Measurements from ENCODE around the gene ATXN1. TPM values are rescaled to one million over a fixed set of nuclear protein-coding genes. Genes with fewer than 3 reads are reported as not detected.
"Not testable (repeated sequence)": the region's sequence is repeated elsewhere in the genome, so short reads cannot be mapped to it uniquely, and the experiment has no call there.

The ATXN1 gene
- total RNA-seq, 2 experiments from 2014 or later = 27.8 to 32.8 TPM

GRCh38 chr6:16789329-16790038 is 28.2 kb upstream of the ATXN1 start:
- peaks cover 4% of the 10 kb centered on the region for H3K36me3 Mint-ChIP-seq
- H3K4me1 Mint-ChIP-seq = no peaks in the 10 kb centered on the region
- H3K4me3 Mint-ChIP-seq = no peak overlapping the region
- DNase-seq = no peak
- no peak overlapping the region for H3K27ac Mint-ChIP-seq
- no peaks in the 10 kb centered on the region for H3K27me3 Mint-ChIP-seq
- peaks cover 12% of the 10 kb centered on the region for H3K9me3 Mint-ChIP-seq

GRCh38 chr6:16787128-16787682 is 25.9 kb upstream of the ATXN1 start:
- no peak for DNase-seq
- Mint-ChIP-seq H3K36me3 (peaks cover 4% of the 10 kb centered on the region), H3K4me1 (no peaks in the 10 kb centered on the region), H3K4me3 (no peak overlapping the region), H3K27me3 (no peaks in the 10 kb centered on the region), H3K27ac (no peak overlapping the region), H3K9me3 (peaks cover 12% of the 10 kb centered on the region)

- no peaks in the 10 kb centered on the region for H3K4me1 Mint-ChIP-seq
- H3K27me3 Mint-ChIP-seq = no peaks in the 10 kb centered on the region
- H3K9me3 Mint-ChIP-seq = peaks cover 12% of the 10 kb centered on the region
- no peak overlapping the region for H3K4me3 Mint-ChIP-seq
- H3K27ac Mint-ChIP-seq = no peak overlapping the region
- DNase-seq = no peak
- peaks cover 4% of the 10 kb centered on the region for H3K36me3 Mint-ChIP-seq
Observed at GRCh38 chr6:16785496-16785895, 24.2 kb upstream of the ATXN1 start.

- not testable (repeated sequence) for DNase-seq, H3K4me1 Mint-ChIP-seq, H3K27ac Mint-ChIP-seq, H3K4me3 Mint-ChIP-seq, H3K36me3 Mint-ChIP-seq, H3K27me3 Mint-ChIP-seq
- H3K9me3 Mint-ChIP-seq = peaks cover 12% of the 10 kb centered on the region
Observed at GRCh38 chr6:16784957-16785356, 23.7 kb upstream of the ATXN1 start.

GRCh38 chr6:16783952-16784565 is 22.8 kb upstream of the ATXN1 start:
- H3K4me3 Mint-ChIP-seq = no peak overlapping the region
- peaks cover 9% of the 10 kb centered on the region for H3K9me3 Mint-ChIP-seq
- H3K27me3 Mint-ChIP-seq = no peaks in the 10 kb centered on the region
- no peaks in the 10 kb centered on the region for H3K4me1 Mint-ChIP-seq
- H3K27ac Mint-ChIP-seq = no peak overlapping the region
- no peaks in the 10 kb centered on the region for H3K36me3 Mint-ChIP-seq
- no peak for DNase-seq

- Mint-ChIP-seq H3K27me3 (no peaks in the 10 kb centered on the region), H3K4me3 (no peak overlapping the region), H3K9me3 (peaks cover 9% of the 10 kb centered on the region), H3K36me3 (no peaks in the 10 kb centered on the region), H3K4me1 (no peaks in the 10 kb centered on the region), H3K27ac (no peak overlapping the region)
- no peak for DNase-seq
Observed at GRCh38 chr6:16783509-16783908, 22.2 kb upstream of the ATXN1 start.

GRCh38 chr6:16782278-16782677 is 21.0 kb upstream of the ATXN1 start:
- no peaks in the 10 kb centered on the region for H3K4me1 Mint-ChIP-seq
- H3K4me3 Mint-ChIP-seq = no peak overlapping the region
- DNase-seq = no peak
- no peak overlapping the region for H3K27ac Mint-ChIP-seq
- no peaks in the 10 kb centered on the region for H3K36me3 Mint-ChIP-seq
- no peaks in the 10 kb centered on the region for H3K27me3 Mint-ChIP-seq
- H3K9me3 Mint-ChIP-seq = peaks cover 11% of the 10 kb centered on the region

GRCh38 chr6:16781348-16782169 is 20.3 kb upstream of the ATXN1 start:
- Mint-ChIP-seq H3K4me3 (no peak overlapping the region), H3K9me3 (peaks cover 10% of the 10 kb centered on the region), H3K27ac (no peak overlapping the region), H3K4me1 (no peaks in the 10 kb centered on the region), H3K36me3 (no peaks in the 10 kb centered on the region), H3K27me3 (no peaks in the 10 kb centered on the region)
- DNase-seq = no peak

GRCh38 chr6:16778521-16778920 is 17.3 kb upstream of the ATXN1 start:
- no peaks in the 10 kb centered on the region for H3K36me3 Mint-ChIP-seq
- no peak overlapping the region for H3K27ac Mint-ChIP-seq
- no peak for DNase-seq
- H3K9me3 Mint-ChIP-seq = peaks cover 7% of the 10 kb centered on the region
- no peak overlapping the region for H3K4me3 Mint-ChIP-seq
- no peaks in the 10 kb centered on the region for H3K4me1 Mint-ChIP-seq
- no peaks in the 10 kb centered on the region for H3K27me3 Mint-ChIP-seq

GRCh38 chr6:16777794-16778193 is 16.5 kb upstream of the ATXN1 start:
- Mint-ChIP-seq H3K4me1 (peaks cover 3% of the 10 kb centered on the region), H3K27me3 (no peaks in the 10 kb centered on the region), H3K36me3 (no peaks in the 10 kb centered on the region), H3K4me3 (no peak overlapping the region), H3K9me3 (peaks cover 7% of the 10 kb centered on the region), H3K27ac (no peak overlapping the region)
- no peak for DNase-seq

- H3K4me1 Mint-ChIP-seq = peaks cover 4% of the 10 kb centered on the region
- no peaks in the 10 kb centered on the region for H3K36me3 Mint-ChIP-seq
- H3K9me3 Mint-ChIP-seq = peaks cover 7% of the 10 kb centered on the region
- H3K27ac Mint-ChIP-seq = no peak overlapping the region
- no peak overlapping the region for H3K4me3 Mint-ChIP-seq
- no peak for DNase-seq
- H3K27me3 Mint-ChIP-seq = no peaks in the 10 kb centered on the region
Observed at GRCh38 chr6:16776394-16777017, 15.2 kb upstream of the ATXN1 start.

- Mint-ChIP-seq H3K9me3 (peaks cover 7% of the 10 kb centered on the region), H3K4me1 (peaks cover 22% of the 10 kb centered on the region), H3K36me3 (no peaks in the 10 kb centered on the region), H3K27ac (no peak overlapping the region), H3K4me3 (no peak overlapping the region), H3K27me3 (no peaks in the 10 kb centered on the region)
- no peak for DNase-seq
Observed at GRCh38 chr6:16774437-16774836, 13.2 kb upstream of the ATXN1 start.

- Mint-ChIP-seq H3K27ac (no peak overlapping the region), H3K4me3 (no peak overlapping the region), H3K9me3 (peaks cover 7% of the 10 kb centered on the region), H3K27me3 (no peaks in the 10 kb centered on the region), H3K36me3 (no peaks in the 10 kb centered on the region), H3K4me1 (peaks cover 32% of the 10 kb centered on the region)
- DNase-seq = no peak
Observed at GRCh38 chr6:16773362-16773761, 12.1 kb upstream of the ATXN1 start.

GRCh38 chr6:16770701-16771569 is 9.7 kb upstream of the ATXN1 start:
- Mint-ChIP-seq H3K27ac (no peak overlapping the region), H3K4me1 (peaks cover 50% of the 10 kb centered on the region)

More at GRCh38 chr6:16770701-16771569, 9.7 kb upstream of the ATXN1 start:
- Mint-ChIP-seq H3K27me3 (no peaks in the 10 kb centered on the region), H3K4me3 (no peak overlapping the region), H3K9me3 (no peaks in the 10 kb centered on the region), H3K36me3 (peaks cover 2% of the 10 kb centered on the region)
- peak; percentile 79 for DNase-seq

Measured in activated naive CD8-positive, alpha-beta T cell treated with anti-CD3 and anti-CD28 coated beads for 36 hours (primary cell).